HT-29 (cell line): Measurements from ENCODE around the gene MARK2. TPM values are rescaled to one million over a fixed set of nuclear protein-coding genes. Genes with fewer than 3 reads are reported as not detected.

Source experiments
- DNase-seq: peaks from one replicate; pipeline ENCODE4 v3.0.0-alpha.2; 2015; ENCODE audit warnings: low spot score
- small RNA-seq: library from RNA; depleted of rRNA; stranded (forward); fragments of <200 nt; gene quantifications from one replicate; pipeline ENCODE3, GENCODE V24; 2014
- total RNA-seq: library from RNA; depleted of rRNA; stranded (reverse); fragments of >200 nt; shearing (Covaris generic); gene quantifications from 2 replicates; pipeline ENCODE4 v1.2.3, GENCODE V29; 2014; rRNA removed

MARK2 gene
- total RNA-seq, 1 experiment from 2014 or later = 96.1 TPM

- DNase-seq = no peak
Measured at GRCh38 chr11:63929616-63930015, 90.7 kb downstream of the MARK2 start.

- no peak for DNase-seq
Measured at GRCh38 chr11:63931045-63931444, 92.1 kb downstream of the MARK2 start.

- DNase-seq = no peak
Measured at GRCh38 chr11:63931876-63932275, 93.0 kb downstream of the MARK2 start.

GRCh38 chr11:63933459-63933858 lies 94.5 kb downstream of the MARK2 start:
- DNase-seq = no peak

GRCh38 chr11:63937713-63938478 lies 99.0 kb downstream of the MARK2 start:
- DNase-seq = no peak

- peak; percentile 99 for DNase-seq
Measured at GRCh38 chr11:63938479-63939396, 99.8 kb downstream of the MARK2 start, which contains the start of gene NAA40. Gene NAA40 (plus strand): TSS chr11:63939002. CDS start chr11:63939097, 95 bp downstream.

- DNase-seq = peak; percentile 58
Measured at GRCh38 chr11:63939397-63939891, 100.5 kb downstream of the MARK2 start.

GRCh38 chr11:63940786-63941185 lies 101.9 kb downstream of the MARK2 start:
- DNase-seq = no peak

- DNase-seq = no peak
Measured at GRCh38 chr11:63941901-63942300, 103.0 kb downstream of the MARK2 start.

GRCh38 chr11:63942803-63943202 lies 103.9 kb downstream of the MARK2 start:
- no peak for DNase-seq

GRCh38 chr11:63944987-63945386 lies 106.1 kb downstream of the MARK2 start:
- DNase-seq = no peak

GRCh38 chr11:63945477-63946163 lies 106.7 kb downstream of the MARK2 start:
- peak; percentile 88 for DNase-seq

GRCh38 chr11:63951779-63952536 lies 113.0 kb downstream of the MARK2 start:
- DNase-seq = no peak

GRCh38 chr11:63952570-63952969 lies 113.7 kb downstream of the MARK2 start:
- DNase-seq = no peak

- no peak for DNase-seq
Measured at GRCh38 chr11:63958008-63958407, 119.1 kb downstream of the MARK2 start.

Small RNA genes within 50 kb of the gene (small RNA-seq; reads per million reads assigned to genes)
- gene AP006289.1 (not detected), gene RN7SL596P (not detected), gene RNU6-1306P (not detected)

Other genes starting within 250 kb of the MARK2 start
- gene PLAAT3, start 224.7 kb upstream of the MARK2 start, total RNA-seq = 324 and 325 TPM in 2 replicates
- 25.7 and 29.2 TPM in 2 replicates for gene ATL3, start 167.7 kb upstream of the MARK2 start, total RNA-seq
- 84.2 and 89.2 TPM in 2 replicates for gene RTN3, start 157.6 kb upstream of the MARK2 start, total RNA-seq
- 22.1 and 35.2 TPM in 2 replicates for gene ZFTA, start 70.3 kb upstream of the MARK2 start, total RNA-seq
- gene SPINDOC, start 25.7 kb upstream of the MARK2 start, total RNA-seq = 37.6 and 44.9 TPM in 2 replicates
- 0.37 and 2.0 TPM in 2 replicates for gene RCOR2, start 78.1 kb downstream of the MARK2 start, total RNA-seq
- 14.9 and 20.0 TPM in 2 replicates for gene NAA40, start 99.9 kb downstream of the MARK2 start, total RNA-seq
- gene COX8A, start 135.5 kb downstream of the MARK2 start, total RNA-seq = 1,404 and 1,625 TPM in 2 replicates
- 131 and 140 TPM in 2 replicates for gene OTUB1, start 147.3 kb downstream of the MARK2 start, total RNA-seq
- gene FLRT1, start 196.8 kb downstream of the MARK2 start, total RNA-seq = 0.15 TPM in 1 of 2 replicates, not detected in the other